Panc1 (cell line): ENCODE measurements around the gene PKP4.

Experiments used
- POLR2AphosphoS5 ChIP-seq: IDR thresholded peaks from 2 replicates; pipeline ENCODE4 v1.6.1; 2012; ENCODE audit warnings: mild to moderate bottlenecking, low read depth, low read length, moderate library complexity
- SIN3A ChIP-seq: IDR thresholded peaks from 2 replicates; pipeline ENCODE4 v1.6.1; 2012; ENCODE audit warnings: low read depth, mild to moderate bottlenecking, low read length, moderate library complexity, borderline replicate concordance; ENCODE audit not compliant: insufficient read depth
- TF ChIP-seq, protein P1 (sequence below): fragments of 450-650 bp; IDR thresholded peaks from 2 replicates; pipeline ENCODE4 v1.5.1; 2017; ENCODE audit warnings: mild to moderate bottlenecking
- TF ChIP-seq, protein P2 (sequence below), 2 experiments: IDR thresholded peaks; 2 replicates each; pipeline ENCODE4 v1.6.1; 2011 to 2012; ENCODE audit warnings: low read depth in 2 of 2, control low read depth in 1 of 2, low read length in 1 of 2, mild to moderate bottlenecking in 1 of 2, moderate library complexity in 1 of 2; ENCODE audit not compliant: insufficient read depth in 1 of 2

DNA sequence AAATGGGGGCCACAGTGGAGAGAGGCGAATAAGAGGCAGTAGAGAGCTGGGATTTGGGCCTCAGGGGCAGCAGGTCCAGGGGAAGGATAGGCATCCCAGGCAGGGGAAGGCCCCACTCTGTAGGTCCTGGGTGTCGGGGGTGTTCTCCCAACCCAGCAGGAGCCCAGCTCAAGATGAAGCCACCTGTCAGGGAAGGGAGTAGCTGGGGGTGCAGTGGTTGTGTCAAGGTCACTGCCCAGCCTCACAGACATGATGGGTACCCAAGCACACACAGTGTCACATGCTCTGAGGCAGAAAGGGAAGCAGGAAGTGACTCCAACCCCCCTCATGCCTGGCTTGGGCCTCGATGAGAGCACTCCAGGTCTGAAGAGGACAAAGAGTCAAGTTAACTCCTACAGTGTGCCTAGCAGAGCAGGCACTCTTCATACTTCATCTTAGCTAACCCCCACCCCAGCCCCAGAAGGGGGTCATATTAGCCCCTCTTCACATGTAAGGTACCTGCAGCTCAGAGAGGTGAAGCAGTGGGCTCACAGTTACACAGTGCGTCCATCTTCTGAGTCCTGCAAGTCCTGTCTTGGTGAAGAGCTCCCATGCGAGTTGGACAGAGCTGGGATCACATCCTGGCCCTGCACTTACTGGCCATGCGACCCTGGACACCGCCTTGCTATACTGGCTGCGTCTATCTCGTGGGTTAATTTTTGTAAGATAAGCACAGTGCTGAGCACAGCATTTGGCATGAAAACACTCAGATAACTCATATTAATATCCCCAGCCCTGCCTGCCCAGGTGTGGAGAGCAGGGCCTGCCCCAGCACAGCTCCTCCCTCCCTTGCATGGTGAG is 265.7 kb downstream of the PKP4 start:
- TF ChIP-seq, protein P1, sequence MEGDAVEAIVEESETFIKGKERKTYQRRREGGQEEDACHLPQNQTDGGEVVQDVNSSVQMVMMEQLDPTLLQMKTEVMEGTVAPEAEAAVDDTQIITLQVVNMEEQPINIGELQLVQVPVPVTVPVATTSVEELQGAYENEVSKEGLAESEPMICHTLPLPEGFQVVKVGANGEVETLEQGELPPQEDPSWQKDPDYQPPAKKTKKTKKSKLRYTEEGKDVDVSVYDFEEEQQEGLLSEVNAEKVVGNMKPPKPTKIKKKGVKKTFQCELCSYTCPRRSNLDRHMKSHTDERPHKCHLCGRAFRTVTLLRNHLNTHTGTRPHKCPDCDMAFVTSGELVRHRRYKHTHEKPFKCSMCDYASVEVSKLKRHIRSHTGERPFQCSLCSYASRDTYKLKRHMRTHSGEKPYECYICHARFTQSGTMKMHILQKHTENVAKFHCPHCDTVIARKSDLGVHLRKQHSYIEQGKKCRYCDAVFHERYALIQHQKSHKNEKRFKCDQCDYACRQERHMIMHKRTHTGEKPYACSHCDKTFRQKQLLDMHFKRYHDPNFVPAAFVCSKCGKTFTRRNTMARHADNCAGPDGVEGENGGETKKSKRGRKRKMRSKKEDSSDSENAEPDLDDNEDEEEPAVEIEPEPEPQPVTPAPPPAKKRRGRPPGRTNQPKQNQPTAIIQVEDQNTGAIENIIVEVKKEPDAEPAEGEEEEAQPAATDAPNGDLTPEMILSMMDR = no peak
- TF ChIP-seq, protein P2, sequence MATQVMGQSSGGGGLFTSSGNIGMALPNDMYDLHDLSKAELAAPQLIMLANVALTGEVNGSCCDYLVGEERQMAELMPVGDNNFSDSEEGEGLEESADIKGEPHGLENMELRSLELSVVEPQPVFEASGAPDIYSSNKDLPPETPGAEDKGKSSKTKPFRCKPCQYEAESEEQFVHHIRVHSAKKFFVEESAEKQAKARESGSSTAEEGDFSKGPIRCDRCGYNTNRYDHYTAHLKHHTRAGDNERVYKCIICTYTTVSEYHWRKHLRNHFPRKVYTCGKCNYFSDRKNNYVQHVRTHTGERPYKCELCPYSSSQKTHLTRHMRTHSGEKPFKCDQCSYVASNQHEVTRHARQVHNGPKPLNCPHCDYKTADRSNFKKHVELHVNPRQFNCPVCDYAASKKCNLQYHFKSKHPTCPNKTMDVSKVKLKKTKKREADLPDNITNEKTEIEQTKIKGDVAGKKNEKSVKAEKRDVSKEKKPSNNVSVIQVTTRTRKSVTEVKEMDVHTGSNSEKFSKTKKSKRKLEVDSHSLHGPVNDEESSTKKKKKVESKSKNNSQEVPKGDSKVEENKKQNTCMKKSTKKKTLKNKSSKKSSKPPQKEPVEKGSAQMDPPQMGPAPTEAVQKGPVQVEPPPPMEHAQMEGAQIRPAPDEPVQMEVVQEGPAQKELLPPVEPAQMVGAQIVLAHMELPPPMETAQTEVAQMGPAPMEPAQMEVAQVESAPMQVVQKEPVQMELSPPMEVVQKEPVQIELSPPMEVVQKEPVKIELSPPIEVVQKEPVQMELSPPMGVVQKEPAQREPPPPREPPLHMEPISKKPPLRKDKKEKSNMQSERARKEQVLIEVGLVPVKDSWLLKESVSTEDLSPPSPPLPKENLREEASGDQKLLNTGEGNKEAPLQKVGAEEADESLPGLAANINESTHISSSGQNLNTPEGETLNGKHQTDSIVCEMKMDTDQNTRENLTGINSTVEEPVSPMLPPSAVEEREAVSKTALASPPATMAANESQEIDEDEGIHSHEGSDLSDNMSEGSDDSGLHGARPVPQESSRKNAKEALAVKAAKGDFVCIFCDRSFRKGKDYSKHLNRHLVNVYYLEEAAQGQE (IDR thresholded peaks at IDR 0.05; ENCODE audit: insufficient read depth in 1 of 2, low read depth in 2 of 2, low read length in 1 of 2) = no peak
- TF ChIP-seq POLR2AphosphoS5 (no peak), SIN3A (no peak)
